Jurkat, Clone E6-1 (cell line): ENCODE results near the gene GGNBP2.

Experiments
- DNase-seq: peaks from one replicate; pipeline ENCODE4 v3.0.0-alpha.2; 2011; ENCODE audit warnings: low read depth, low spot score
- H3K4me3 ChIP-seq: 2 replicates; pipeline ENCODE4 v1.5.1; 2011; ENCODE audit warnings: mild to moderate bottlenecking, low read length, control low read depth, moderate library complexity

GGNBP2 gene

DNA sequence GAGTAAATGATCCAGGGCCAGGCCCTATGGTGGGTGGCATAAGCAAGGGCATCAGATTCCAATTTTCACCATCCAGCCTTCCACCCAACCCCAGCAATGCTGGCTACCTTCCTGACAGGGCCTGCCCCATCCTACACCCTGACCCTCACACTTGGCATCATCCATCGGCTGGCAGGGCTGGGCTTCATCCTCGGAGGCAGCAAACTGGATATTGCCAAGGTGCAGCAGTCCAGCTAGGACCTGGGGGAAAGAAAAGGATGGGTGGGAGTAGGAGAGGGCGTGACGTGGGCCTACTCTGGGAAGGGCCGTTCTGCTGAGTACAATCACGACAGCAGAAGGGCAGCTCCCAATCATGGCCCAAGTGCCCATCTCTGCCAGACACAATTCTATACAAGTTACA is 33.5 kb upstream of the GGNBP2 start:
- H3K4me3 ChIP-seq: no peak overlapping the region
- DNase-seq: no peak

DNA sequence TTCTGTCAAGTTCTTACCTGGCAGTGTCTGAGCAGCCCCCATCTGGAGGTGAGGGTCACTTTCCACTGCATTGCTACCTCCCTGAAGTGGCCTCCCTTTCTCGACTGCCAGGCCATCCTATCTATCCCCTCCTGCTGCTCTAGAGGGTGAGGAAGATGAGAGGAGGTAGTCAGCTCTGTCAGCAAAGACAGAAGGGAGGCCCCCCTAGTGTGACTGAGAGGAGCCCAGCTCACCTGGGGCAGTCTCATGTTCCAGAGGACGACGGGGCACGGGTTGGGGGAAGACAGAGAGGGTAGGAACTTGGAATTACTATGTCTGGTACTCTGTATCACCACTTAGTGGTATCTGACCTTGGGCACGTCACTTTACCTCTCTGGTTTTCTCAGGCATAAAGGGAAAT is 32.1 kb upstream of the GGNBP2 start:
- DNase-seq: no peak
- H3K4me3 ChIP-seq: no peak overlapping the region

- no peak overlapping the region for H3K4me3 ChIP-seq
- DNase-seq: no peak
These were observed 29.9 kb upstream of the GGNBP2 start for GRCh38 chr17:36514856-36515255.

GRCh38 chr17:36515837-36516236 is 28.9 kb upstream of the GGNBP2 start:
- H3K4me3 ChIP-seq: no peak overlapping the region
- no peak for DNase-seq

- no peak overlapping the region for H3K4me3 ChIP-seq
- DNase-seq: no peak
These were observed 21.6 kb upstream of the GGNBP2 start for GRCh38 chr17:36523113-36523512.

DNA sequence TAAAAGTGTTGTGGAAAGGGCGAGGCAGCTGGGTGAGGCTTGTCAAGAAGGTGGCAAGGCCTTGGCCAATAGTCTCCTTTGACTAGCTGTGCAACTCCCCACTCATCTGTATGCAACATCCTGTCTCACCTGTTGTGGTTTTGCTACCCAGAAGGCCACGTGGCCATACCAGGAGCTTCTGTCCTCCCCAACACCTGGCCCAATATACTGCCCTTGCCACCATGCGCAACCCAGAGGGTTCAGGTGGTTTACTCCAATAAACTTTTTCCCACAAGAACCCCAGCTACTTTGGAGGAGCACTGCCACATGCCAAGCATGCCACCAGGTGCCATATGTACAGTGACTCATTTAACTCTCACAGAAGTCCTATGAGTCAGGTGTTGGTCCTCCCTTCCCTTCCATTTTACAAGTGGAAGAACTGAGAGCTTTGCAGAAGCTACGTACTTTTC is 20.3 kb upstream of the GGNBP2 start:
- peak; percentile 10 for DNase-seq
- no peak overlapping the region for H3K4me3 ChIP-seq

GRCh38 chr17:36525113-36525512 is 19.6 kb upstream of the GGNBP2 start:
- no peak overlapping the region for H3K4me3 ChIP-seq
- no peak for DNase-seq

- H3K4me3 ChIP-seq: no peak overlapping the region
- no peak for DNase-seq
These were observed 18.8 kb upstream of the GGNBP2 start for GRCh38 chr17:36525888-36526287.

GRCh38 chr17:36527621-36528250 is 17.0 kb upstream of the GGNBP2 start:
- H3K4me3 ChIP-seq: no peak overlapping the region
- DNase-seq: no peak

GRCh38 chr17:36529121-36529520 is 15.6 kb upstream of the GGNBP2 start:
- DNase-seq: no peak

DNA sequence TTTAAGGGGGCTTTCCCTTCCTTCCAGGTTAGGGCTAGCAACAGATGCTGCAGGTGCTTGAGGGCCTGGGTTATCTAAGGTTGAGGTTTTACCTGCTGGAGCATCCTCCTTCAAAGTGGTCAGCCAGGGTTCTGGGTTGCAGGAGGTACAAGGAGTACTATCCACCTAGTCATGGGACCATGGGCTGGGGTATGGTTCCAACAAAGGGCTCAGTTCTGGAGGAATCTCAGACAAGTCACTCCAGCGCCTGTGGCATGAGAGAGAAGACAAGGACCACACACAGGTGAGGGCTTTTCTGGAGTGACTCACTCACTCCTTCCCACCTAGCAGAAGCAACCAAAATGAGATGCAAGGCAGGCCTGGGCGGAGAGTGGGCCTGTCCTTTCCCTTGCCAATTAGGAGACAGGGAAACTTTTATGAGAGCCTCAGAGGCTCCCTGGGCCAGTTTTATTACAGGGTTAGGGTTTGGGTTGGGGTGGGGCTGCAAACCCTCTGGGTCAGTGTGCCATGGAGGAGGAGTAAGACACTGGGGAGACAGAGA is 12.2 kb upstream of the GGNBP2 start:
- no peak for DNase-seq
- H3K4me3 ChIP-seq: no peak overlapping the region

More at GRCh38 chr17:36529121-36529520, 15.6 kb upstream of the GGNBP2 start:
- no peak overlapping the region for H3K4me3 ChIP-seq

- no peak for DNase-seq
- H3K4me3 ChIP-seq: peak overlapping the region; percentile 87
These were observed 10.5 kb upstream of the GGNBP2 start for GRCh38 chr17:36533935-36534839.

GRCh38 chr17:36534840-36535668 is 9.7 kb upstream of the GGNBP2 start, which contains the start of the genes MYO19 and PIGW:
MYO19 (minus strand) TSS chr17:36534868; CDS start chr17:36532538, 2,330 bp downstream.
PIGW (plus strand) TSS chr17:36534987; CDS start chr17:36537102, 2,115 bp downstream.
- peak; percentile 84 for DNase-seq
- H3K4me3 ChIP-seq: peak within 1 kb of the TSS; percentile 87

DNA sequence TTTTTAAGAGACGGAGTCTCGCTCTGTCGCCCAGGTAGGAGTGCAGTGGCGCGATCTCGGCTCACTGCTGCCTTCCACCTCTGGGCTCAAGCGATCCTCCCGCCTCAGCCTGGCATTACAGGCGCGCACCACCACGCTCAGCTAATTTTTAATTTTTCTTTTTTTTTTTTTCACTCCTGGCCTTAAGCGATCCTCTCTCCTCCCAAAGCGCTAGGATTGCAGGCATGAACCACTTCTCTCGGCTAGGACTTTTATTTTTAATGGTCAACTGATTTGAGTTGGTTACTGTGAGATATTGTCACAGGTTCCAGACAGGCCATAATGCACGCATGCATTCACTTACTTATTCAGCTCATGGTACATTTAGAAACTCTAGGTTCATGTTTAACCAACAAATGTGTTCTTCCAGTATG is 9.0 kb upstream of the GGNBP2 start:
- DNase-seq: no peak
- peak overlapping the region; percentile 87 for H3K4me3 ChIP-seq

DNA sequence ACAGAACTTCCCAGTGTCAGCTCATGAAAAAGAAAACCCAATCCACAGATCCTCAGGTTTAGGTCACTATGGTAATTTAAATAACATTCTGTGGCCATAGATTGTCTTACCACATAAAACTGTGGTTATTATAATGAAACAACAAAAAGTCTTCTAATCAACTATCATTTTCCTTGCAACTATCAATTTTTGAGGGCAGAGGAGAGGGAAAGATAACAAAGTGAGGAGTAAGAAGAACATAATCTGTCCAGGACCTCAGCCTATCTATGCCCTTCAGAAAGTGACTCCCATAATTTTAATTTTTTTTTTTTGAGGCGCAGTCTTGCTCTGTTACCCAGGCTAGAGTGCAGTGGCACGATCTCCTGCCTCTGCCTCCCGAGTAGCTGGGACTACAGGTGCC is 4.0 kb upstream of the GGNBP2 start:
- no peak overlapping the region for H3K4me3 ChIP-seq
- DNase-seq: no peak

DNA sequence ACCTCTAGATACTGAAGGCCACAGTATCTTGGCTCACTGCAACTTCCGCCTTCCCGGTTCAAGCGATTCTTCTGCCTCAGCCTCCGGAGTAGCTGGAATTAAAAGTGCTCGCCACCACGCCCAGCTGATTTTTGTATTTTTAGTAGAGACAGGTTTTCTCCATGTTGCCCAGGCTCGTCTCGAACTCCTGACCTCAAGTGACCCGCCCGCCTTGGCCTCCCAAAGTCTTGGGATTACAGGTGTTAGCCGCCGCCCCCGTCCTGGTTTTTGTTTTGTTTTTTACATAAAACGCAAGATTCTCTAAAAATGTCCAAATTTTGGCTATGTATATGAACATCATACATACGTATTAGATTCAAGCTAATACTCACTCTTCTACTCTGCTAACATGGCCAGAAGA is 2.0 kb upstream of the GGNBP2 start:
- DNase-seq: no peak
- H3K4me3 ChIP-seq: no peak overlapping the region

- DNase-seq: no peak
- peak overlapping the region; percentile 97 for H3K4me3 ChIP-seq
These were observed 744 bp upstream of the GGNBP2 start for GRCh38 chr17:36544044-36544306.

- no peak for DNase-seq
These were observed 352 bp downstream of the GGNBP2 start for GRCh38 chr17:36545077-36545464.

More at GRCh38 chr17:36545077-36545464, 352 bp downstream of the GGNBP2 start:
- peak overlapping the region; percentile 97 for H3K4me3 ChIP-seq
